ENCODE measurements around the gene C3orf52.
"Not testable (repeated sequence)": the region's sequence is repeated elsewhere in the genome, so short reads cannot be mapped to it uniquely, and the experiment has no call there.

The C3orf52 gene, protein sequence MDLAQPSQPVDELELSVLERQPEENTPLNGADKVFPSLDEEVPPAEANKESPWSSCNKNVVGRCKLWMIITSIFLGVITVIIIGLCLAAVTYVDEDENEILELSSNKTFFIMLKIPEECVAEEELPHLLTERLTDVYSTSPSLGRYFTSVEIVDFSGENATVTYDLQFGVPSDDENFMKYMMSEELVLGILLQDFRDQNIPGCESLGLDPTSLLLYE

DNA sequence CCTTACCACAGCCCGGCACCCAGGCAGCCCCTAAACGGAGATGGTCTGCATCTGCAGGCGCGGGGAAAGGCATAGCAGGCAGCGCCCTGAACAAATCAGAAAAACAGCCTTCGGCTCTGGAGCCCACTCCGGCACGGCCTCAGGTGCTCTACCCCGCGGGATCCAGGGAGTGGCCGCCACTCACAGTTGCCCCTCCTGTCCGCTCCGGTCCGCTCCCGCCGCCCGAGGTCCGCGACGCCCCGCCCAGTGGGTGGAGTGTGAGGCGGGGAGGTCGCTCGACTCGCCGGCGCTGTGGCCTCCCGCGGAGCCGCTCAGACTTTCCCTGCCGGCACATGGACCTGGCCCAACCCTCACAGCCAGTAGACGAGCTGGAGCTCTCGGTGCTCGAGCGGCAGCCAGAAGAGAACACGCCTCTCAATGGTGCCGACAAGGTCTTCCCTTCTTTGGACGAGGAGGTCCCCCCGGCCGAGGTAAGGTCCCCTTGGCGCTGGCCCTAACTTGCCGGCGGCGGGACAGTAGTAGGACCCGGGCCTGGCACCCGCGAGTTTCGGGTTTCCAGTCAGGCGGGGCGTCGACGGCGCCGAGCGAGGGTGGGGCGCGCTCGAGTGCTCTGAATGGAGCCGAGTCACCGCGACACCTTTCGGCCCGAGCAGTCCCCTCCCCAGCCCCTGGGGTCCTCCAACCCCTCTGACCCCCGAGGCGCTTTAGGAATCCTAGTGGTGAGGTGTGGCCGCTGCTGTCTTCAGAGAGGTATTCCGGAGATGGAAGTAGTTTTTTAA, at the start of gene C3orf52:
Gene C3orf52 (plus strand): TSS at position 314 of the 779 bp plus-strand sequence. CDS start 19 bp downstream, at position 333.
- FAIRE-seq, result peak; percentile 62

DNA sequence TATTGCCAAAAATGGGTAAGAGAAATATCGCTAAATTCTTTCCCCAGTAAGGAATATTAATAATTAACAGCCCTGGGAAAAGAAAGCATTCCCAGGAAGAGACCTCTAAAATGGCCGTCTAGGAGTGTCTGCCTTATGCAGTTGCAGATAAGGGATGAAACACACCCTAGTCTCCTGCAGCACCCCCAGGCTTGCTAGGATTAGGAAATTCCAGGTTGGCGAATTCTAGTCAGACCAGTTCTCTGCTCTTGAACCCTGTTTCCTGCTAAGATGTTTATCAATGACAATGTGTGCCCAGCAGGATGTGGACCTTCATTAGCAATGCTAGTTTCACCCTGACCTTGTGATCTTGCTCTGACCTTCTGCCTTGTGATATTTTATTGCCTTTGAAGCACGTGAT, 49.0 kb upstream of the C3orf52 start:
- DNase-seq (ENCODE audit: low spot score); FAIRE-seq: not testable (repeated sequence)

More for the DNA sequence above, at the start of gene C3orf52:
- peak; percentile 80 for DNase-seq (ENCODE audit: low spot score)

DNA sequence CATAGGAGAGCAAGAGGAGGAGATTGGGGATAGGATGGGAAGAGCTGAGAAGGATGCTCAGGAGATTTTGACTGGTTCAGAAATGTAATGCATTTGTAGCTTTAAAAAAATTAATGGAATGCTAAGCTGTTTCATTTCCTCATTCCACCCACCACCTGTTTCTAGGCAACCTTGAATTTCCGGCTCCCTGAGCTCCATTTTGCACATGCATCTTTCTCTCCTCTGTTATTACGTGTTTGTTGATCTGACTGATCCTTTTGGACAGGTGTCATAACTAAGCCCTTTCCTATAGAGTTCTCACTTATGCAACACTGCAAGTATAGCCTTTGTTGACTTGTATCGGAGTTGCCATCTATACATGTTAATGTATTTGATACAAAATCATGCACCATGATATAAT, 47.3 kb upstream of the C3orf52 start:
- no peak for FAIRE-seq
- no peak for DNase-seq (ENCODE audit: low spot score)

DNA sequence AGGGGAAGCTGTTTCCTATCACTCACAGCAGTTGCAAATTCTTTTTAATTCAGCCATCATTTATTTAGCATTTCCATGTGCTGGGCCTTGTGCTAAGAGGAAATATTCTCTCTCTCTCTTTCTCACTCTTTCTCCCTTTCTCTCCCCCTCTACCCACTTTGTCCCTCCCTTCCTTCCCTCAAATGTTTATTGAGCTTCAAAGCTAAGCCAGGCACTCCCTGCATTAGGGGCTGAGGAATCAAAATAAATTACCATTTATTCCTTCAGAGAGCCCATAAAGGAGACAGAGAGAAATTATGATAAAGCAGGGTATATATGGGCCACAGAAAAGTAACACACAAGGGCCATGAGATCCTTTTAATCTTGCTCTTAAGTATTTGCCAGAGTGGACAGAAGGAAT, 44.9 kb upstream of the C3orf52 start:
- no peak for FAIRE-seq
- no peak for DNase-seq (ENCODE audit: low spot score)

DNA sequence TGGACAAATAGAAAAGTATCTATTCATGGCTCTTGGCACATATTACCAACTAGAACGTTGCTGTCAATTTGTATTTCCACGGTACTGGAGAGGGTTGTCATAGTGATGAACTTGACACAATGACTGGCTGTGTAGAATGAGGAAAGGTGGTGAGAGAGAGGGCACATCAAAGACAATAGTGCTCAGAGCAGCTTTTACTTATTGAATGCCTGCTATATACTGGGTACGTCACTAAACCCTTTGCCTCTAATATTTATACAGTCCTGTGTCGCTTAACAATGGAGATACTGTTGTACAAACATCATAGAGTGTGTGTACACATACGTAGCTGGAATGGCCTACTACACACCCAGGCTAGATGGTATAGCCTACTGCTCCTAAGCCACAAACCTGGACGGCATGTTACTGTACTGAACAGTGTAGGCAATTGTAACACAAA, 43.3 kb upstream of the C3orf52 start:
- FAIRE-seq, result peak; percentile 91
- DNase-seq (ENCODE audit: low spot score), result no peak

DNA sequence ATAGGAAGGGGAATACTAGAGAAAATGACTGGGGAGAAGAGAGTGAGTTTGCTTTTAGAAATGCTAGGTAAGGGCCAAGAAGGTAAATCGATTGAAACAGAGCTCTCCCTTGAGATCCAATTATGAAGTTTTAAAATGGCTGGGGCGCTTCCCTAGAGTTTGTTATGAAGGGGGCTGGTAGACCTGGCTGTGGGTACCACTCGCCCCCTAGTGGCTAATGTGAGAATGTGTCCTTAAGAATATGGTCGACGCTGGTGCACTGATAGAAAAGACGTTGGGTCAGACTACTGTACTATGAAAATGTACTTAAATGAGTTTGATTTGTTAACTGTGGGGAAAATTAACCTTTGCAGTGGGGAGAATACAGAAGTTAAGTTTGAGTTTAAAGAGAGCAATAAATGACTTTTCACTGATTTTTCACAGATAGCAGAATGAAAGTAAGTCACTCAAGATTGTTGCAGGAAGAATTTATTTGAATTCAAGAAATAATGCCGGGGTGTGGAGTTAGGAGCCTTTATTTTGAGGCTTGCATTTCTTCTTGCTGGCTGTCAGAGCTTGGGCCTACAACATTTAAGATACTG, 42.5 kb upstream of the C3orf52 start:
- DNase-seq (ENCODE audit: low spot score) (peak; percentile 87), FAIRE-seq (no peak)

DNA sequence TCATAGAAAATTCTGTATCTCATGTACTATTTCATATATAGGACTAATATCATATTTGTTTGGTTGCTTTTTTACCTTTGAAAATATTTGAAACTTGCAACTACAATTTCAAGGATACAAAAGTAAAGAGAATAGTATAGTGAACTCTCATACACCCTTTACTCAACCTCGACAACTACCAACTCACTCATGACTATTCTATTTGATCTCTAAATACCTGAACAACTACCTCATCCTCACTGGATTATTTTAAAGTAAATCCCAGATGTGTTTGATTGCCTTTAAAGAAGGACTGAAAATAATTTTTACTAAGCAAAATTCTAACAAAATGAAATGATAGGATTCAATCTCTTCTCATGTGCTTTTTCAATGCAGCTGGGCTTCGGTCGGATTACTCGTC, 39.6 kb upstream of the C3orf52 start:
- DNase-seq (ENCODE audit: low spot score), result no peak
- no peak for FAIRE-seq

DNA sequence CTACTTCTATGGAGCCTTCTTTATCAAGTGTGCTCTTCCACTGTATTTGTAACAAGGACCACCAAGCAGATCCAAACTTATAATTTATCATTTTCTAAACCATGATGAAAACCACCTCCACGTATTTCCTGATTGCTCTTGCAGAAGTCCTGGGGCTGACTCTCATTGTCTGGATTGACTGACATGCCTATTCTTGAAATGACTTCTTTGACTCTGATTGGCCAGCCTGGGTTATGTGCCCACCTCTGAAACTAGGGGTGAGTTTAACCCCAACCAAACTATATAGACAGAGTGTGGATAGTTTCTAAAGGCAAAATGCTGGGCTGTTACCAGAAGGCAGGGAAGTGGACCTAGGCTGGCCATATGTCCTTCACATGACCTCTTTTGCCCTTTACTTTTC, 38.9 kb upstream of the C3orf52 start:
- DNase-seq (ENCODE audit: low spot score), result no peak
- no peak for FAIRE-seq

DNA sequence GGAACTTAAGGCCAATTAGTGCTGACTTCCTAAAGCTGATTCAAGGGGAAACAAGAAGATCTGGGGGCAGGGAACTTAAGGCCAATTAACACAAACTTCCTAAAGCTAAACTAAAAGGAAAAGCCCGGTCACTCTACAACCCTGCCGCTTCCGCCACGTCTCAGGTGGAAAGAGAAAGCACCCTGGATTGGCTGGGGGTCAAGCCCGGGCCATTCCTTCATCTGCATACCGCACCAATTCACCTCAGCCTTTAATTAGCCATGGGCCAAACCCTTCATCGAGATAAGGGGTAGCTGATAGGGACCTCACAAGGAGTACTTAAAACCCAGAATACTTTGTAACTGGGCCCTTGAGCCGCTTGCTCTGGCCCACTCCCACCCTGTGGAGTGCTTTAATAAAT, 37.3 kb upstream of the C3orf52 start:
- FAIRE-seq, result no peak

DNA sequence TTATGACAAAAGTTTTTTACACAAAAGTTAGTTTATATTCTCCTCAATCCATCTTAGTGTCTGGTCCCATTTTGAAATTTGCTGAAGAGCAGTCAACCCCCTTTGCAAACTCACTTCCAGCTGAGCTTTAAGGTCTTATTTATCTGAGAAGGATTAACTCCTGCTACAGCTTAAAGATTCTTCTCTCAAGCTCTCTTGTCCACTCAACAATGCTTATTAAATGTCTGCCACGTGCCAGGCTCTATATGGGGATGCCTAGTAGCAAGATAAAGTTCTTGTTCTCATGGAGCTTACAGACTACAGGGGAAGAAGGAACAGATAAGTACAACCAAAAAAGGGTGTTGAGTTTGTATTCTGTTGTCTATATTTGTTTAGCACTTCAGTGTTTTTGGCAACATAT, 33.0 kb upstream of the C3orf52 start:
- FAIRE-seq (no peak), DNase-seq (ENCODE audit: low spot score) (no peak)

More for the DNA sequence above, 37.3 kb upstream of the C3orf52 start:
- DNase-seq (ENCODE audit: low spot score), result no peak

DNA sequence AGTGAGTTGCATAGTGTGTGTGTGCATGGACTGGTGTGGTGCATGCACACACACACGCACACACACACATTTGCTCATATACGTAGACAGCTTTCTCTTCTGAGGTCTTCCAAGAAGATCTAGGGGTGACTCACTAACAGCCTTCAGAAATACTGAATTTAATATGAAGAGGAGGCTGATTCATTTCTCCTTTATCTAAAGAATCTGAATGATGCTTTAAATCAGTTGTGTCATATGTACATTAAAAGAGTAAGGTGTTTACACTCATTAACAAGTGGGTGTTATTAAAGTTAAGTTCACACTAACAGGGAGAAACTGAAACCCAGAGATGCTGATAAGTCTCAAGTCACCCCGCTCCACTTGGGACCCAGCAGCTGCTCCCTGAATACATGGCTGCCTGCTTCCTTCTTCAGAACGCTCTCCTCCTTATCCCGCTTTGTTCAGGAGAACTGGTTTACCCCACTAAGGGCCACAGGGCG, 29.7 kb upstream of the C3orf52 start:
- FAIRE-seq, result no peak
- no peak for DNase-seq (ENCODE audit: low spot score)

DNA sequence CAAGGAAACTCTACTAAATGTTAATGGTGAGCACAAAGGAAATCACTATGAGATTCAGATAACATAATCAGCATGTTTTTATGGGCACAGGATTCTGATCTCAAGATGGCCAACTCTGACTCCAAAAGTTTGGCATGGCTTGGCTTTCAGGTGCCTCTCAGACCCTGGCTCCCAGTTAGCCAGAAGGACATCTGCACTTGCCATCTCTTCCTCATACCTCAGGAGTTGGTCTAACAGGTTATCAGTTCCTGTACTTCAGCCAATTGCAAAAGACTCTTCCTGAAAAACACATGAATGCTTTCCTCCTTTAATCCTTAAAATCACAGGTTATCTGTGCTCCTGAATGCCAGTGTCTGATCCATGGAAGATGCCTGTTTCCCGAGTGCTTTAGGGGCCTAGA, 26.7 kb upstream of the C3orf52 start:
- DNase-seq (ENCODE audit: low spot score), result no peak
- FAIRE-seq, result peak; percentile 42

DNA sequence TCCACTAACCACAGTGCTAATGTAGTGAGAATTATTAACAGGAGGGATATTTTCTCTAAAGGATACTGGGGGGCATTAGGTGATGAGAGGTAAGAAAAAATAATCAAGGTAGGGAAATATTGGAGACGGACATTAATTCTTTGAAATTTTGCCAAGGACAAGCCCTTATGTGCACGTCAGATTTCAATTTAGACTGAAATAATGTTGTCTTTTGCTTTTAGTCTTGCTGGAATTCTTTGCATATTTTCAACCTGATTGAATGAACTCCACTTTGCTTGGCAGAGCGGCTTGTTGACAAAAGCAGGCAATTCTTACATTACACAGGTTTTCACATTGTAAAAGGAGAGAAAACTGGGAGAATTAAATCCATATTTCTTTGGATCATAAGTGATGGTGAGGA, 25.0 kb upstream of the C3orf52 start:
- no peak for DNase-seq (ENCODE audit: low spot score)
- FAIRE-seq, result no peak

DNA sequence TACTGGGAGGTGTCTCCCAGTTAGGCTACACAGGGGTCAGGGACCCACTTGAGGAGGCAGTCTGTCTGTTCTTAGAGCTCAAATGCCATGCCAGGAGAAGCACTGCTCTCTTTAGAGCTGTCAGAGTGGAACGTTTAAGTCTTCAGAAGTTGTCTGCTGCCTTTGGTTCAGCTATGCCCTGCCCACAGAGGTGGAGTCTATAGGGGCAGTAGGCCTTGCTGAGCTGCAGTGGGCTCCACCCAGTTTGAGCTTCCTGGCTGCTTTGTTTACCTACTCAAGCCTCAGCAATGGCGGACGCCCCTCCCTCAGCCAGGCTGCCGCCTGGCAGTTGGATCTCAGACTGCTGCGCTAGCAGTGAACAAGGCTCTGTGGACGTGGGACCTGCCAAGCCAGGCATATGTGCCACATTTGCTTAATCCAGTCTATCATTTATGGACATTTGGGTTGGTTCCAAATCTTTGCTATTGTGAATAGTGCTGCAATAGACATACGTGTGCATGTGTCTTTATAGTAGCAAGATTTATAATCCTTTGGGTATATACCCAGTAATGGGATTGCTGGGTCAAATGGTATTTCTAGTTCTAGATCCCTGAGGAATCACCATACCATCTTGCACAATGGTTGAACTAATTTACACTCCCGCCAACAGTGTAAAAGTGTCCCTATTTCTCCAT, 13.7 kb upstream of the C3orf52 start:
- not testable (repeated sequence) for FAIRE-seq; DNase-seq (ENCODE audit: low spot score)

DNA sequence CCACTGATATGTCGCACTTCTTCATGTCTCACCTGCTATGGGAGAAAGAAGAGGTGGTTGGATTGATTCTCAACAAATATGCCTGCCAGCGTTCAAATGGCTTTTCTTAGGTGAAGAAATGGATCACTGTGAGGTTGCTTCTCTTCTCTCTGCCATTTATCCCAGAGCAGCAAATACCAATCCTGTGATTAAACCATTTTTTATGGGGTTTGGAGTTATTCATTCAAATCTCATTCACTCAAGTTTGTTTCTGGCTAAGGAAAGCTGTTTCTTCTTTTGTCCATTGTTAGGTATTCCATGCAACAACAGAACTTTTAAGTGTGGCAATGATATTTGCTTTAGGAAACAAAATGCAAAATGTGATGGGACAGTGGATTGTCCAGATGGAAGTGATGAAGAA, 12.2 kb upstream of the C3orf52 start:
- no peak for FAIRE-seq

DNA sequence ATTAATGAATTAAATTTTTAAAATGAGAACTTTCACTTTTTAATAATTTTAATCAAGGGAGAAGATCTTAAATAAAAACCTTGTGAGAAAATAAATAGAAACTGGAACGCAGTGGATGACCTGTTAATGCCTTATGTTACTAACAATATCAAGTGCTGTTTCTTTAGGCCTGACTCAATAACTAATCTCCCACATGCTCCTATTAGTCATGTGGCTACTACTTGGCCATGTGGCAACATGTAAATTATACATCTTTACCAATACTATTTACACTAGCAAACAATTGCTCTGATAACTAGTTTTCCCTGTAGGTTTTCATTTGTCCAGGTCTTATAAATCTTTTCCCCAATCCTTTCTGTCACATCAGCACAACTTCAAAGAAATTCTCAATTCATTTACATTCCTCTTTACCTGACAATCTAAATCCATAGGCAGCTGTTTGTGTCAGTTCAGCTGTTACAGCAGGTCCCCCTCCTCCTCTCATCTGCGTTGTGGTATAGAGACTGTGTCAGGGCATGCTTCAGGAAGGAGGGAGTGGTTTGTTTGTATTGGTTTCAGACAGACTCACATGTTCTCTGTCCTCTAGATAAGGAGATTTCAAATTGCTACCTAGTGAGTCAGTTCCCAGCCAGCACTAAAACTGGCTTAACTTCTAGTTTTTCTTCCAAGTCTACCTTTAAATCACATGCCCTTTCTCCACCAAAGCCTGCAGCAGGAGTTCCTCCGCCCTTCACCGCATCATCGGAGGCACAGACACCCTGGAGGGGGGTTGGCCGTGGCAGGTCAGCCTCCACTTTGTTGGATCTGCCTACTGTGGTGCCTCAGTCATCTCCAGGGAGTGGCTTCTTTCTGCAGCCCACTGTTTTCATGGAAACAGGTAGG, 11.3 kb upstream of the C3orf52 start:
- DNase-seq (ENCODE audit: low spot score) (peak; percentile 90), FAIRE-seq (peak; percentile 77)

More for the DNA sequence above, 12.2 kb upstream of the C3orf52 start:
- no peak for DNase-seq (ENCODE audit: low spot score)

DNA sequence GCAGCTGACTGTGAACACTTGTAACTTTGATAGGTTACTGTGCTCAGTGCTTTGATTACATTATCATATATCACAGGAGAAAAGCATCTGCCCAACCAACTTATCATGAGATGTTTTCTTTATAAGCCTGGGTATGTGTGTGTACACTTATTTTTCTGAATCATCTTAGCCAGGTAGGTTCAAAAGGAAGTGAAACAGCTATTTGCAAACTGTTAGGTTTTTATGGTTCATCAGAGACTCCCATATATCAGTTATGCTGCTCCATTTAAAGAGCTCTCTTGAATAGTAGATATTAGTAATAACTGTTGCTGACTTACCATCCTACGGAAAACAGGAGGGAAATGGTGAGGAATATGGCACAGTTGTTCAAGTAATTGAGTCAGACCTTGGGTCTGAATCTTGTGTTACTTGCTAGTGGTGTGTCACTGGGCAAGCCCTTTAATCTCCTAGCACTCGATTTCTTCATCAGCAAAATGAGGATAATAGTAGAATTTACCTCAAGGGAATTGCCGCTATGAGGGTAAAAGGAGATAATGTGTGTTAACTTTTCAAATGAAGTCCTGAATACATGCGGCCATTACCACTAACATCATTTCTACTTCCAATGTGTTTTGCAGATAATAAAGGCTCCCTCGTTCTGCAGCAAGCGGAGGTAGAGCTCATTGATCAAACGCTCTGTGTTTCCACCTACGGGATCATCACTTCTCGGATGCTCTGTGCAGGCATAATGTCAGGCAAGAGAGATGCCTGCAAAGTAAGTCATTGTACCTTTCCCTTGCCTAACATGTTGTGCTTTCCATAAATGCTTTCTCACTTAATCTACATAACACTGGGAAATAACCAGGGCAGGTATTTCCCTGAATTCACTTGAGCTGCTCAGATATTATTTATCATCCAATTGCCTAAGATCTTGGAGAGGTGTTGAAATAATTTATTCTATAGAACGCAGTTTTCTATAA, 7.8 kb upstream of the C3orf52 start:
- FAIRE-seq (no peak), DNase-seq (ENCODE audit: low spot score) (no peak)

DNA sequence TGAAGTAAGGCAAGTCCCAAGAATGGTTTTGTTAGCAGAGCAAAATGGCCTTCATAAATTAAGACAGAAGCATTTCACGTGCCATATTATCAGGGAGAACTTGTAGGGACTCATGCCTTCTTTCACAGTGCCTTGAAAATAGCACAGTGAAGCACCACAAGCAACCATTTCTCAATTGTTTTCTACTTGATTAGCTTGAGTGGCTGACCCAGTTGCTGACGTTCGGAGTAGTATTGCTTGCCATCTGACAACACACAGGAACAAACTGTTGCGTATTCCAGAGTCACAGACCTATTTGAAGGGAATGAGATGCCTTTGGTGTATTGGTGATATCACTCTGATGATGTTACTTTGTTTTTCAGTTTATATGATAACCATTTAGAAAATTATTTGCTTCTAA, 3.0 kb upstream of the C3orf52 start:
- FAIRE-seq (no peak), DNase-seq (ENCODE audit: low spot score) (no peak)

DNA sequence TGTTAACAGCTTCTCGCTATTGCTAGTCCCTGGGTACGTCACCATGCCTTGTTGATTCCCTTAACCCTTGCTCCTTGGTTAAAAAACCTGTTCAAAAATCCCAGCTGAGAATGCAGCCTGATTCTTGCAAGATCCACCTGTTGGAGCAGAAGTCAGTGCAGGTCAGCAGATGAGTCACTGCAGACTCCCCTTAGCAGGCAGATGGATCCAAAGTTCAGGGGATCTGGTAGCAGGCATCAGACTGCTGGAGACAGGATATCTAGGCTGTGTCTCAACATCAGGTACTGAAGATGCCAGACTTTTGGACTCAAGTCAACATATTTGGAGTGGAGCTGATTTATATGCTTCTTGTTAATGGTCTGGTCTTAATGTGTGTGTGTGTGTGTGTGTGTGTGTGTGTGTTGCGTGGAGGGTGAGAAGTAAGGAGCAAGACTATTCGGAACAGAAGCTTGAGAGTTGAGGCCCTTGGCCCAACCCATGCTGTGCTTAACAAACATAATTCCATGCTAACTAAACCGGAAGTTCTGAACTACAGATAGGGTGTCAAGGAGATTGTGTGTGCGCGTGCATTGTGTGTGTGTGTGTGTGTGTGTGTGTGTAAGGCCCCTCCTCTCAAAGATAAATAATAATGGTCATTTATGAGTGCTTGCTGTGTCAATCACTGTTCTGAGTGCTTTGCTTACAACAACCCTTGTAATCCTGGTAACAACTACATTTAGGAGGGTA, 1.0 kb upstream of the C3orf52 start:
- no peak for DNase-seq (ENCODE audit: low spot score)
- FAIRE-seq, result peak; percentile 5

Data from urothelium cell line (cell line).